HG03039 (cell line): Measurements from ENCODE around the gene TMEM129.

ENCODE experiments used
- ATAC-seq: cut with Tn5 transposase; IDR thresholded peaks from one replicate; pipeline ENCODE4 v1.9.1; 2021; ENCODE audit warnings: mild to moderate bottlenecking, moderate library complexity; ENCODE audit not compliant: unreplicated experiment

The TMEM129 gene

GRCh38 chr4:1758306-1759121 lies 37.4 kb upstream of the TMEM129 start:
- ATAC-seq: no peak

- no peak for ATAC-seq
These were observed 36.7 kb upstream of the TMEM129 start for GRCh38 chr4:1757836-1758235.

DNA sequence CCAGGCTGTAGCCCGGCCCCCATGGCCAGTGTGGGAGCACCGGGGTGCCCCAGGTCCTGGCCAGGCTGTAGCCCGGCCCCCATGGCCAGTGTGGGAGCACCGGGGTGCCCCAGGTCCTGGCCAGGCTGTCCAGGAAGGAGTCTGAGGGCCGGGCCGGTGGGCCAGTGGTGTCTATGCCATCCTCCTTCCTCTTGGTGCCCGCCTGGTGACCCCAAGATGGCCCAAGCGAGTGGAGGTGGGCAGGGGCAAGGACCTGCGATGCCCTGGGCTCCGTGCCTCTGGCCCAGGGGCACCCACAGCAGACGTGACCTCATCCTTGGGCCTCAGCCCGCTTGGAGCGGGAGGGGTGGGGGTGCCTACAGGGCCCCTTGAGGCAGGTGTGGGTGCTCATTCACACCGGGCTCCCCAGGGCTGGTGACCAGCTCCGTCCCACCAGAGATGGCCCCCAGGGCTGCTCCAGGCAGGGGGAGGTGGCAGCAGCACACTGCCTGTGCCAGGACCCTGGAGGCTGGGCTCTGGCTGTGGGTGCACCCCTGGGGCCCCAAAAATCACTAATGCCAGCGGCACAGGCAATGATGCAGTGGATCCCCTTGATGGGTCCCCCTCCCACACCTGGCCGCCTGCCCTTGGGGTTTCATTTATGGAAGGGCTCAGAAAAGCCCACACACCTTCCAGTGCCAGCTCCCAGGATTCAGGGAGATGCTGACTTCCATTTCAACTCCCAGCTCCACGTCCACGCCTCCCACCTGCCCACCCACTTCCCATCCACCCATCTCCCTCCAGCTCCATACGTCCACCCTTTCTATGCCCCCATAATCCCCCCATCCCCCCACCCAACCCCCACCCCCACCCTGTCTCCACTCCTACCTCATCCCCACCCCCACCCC lies 36.0 kb upstream of the TMEM129 start:
- ATAC-seq: no peak

DNA sequence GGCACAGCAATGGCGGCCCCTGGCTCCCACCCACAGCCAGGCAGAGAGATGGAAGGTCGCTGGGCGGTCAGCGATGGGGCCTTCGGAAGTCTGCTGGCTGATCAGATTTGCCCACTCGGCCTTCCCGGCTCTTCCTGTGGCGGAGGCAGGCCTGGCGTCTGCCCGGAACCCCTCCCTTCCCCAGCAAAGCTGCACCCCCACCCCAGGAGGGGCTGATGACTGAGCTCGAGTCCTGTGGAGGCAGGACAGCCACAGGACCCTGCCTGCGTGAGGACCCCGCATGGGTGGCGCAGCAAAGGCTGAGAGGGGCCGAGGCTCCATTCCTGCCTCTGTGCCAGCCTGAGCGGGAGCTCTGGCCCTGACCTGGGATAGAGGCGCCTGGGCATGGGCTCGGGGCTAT lies 35.0 kb upstream of the TMEM129 start:
- no peak for ATAC-seq

DNA sequence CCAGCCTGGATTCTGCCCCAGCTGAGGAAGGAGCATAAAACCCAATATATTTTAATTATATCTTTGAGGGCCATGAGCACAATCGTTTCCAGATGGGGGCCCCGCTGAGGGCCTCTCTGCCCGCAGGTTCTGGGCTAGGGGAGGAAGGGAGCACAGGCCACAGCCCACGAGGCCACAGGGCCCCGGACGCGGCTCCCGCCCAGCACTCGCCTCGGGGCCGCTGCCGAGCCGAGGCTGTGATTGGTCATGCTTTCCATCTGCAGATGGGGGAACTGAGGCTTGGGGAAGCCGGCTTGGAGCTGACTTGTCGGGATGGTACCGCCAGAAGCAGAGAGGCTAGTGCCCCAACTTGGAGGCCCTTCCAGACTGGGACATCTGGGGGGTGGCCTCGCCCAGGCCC lies 34.2 kb upstream of the TMEM129 start:
- ATAC-seq: no peak

DNA sequence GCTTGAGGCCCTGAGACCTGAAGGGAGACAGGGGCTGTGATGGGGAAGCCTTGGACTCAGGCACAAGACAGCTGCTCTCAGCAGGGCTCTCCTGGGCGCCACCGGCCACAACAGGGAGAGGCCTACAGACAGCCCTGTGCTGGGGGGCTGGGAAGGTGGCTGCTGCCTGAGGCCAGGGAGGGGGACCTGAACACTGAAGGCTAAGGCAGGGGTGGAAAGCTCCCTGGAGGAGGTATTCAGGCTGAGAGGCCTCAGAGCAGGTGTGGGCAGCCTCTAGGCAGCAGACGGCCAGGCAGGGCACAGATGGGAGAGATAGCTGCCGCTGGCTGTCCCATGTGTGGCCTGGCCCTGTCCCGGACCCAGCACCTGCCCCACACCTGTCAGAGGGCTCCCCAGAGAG lies 33.2 kb upstream of the TMEM129 start:
- no peak for ATAC-seq

GRCh38 chr4:1753697-1754311 lies 32.7 kb upstream of the TMEM129 start:
- ATAC-seq: no peak

DNA sequence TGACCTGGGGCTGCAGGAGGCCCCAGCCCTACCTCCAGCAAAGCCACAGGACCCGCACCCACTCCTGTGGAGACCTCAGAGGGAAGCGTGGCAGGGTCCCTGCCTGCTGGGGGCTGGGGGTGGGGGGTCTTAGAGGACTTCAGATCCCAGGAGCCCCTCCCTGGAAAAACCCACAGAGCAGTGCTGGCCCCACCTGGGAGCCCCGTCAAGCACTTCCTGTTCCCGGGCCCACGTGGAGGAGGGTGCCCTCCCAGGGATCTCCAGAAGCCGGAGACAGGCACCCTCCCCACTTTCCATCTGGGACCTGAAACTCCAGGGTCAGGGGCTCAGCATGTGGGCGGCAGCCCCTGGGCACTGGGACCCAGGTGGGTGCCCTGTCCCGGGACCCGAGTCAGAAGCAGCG lies 32.2 kb upstream of the TMEM129 start:
- no peak for ATAC-seq

- no peak for ATAC-seq
These were observed 31.3 kb upstream of the TMEM129 start for GRCh38 chr4:1752284-1753041.

DNA sequence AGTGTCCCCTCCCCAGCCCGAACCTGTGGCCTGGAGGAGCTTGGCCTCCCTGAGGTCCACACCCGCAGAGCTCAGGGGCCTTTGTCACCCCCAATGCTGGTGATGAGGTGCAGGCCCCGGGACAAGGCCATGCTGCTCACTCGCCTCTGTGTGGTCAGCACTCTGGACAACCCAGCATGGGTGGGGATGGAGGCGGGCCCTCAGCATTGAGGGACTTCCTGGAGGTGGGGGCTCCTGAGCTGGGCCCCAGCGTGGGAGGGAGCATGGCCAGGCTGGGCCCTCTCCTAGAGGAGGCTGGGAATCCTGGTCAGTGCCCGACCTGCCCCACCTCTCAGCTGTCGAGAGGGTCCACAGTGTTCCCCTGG lies 30.8 kb upstream of the TMEM129 start:
- no peak for ATAC-seq

DNA sequence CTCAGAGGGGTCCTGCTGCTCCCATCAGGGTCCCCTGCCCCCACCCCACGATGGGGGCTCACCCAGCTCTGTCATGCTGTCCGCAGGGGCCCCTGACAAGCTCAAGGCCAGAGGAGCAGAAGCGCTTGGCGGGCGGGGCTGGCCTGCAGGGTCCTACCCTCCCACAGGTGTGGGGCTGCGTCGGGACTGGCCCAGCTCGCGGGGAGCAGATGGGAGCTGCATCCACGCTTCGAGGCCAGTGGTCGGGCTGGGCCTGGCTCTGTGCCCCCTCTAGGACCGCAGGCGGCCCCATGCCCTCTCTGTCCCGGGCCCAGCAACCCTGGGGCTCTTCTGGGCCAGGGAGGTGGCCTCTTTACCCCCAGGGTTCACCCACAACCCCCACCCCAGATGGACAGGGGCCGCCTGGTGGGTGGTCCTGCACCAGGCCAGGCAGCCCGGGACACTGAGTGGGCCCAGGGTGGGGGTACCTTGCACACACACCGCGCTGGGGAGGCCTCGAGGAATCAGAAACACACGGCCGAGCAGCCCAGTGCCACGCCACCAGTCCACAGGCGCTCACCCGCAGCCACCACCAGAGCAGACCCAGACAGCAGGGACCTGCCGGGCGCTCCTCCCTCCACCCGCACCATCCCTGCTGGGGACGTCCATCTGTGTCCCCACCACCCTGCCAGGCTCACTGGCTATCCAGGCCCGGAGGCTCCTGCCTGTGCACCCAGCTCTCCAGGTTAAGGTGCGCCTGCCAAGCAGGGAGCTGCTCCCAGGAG lies 30.2 kb upstream of the TMEM129 start:
- ATAC-seq: no peak

- no peak for ATAC-seq
These were observed 29.4 kb upstream of the TMEM129 start for GRCh38 chr4:1750381-1751154.

- no peak for ATAC-seq
These were observed 28.7 kb upstream of the TMEM129 start for GRCh38 chr4:1749826-1750225.

GRCh38 chr4:1749370-1749769 lies 28.2 kb upstream of the TMEM129 start:
- no peak for ATAC-seq

DNA sequence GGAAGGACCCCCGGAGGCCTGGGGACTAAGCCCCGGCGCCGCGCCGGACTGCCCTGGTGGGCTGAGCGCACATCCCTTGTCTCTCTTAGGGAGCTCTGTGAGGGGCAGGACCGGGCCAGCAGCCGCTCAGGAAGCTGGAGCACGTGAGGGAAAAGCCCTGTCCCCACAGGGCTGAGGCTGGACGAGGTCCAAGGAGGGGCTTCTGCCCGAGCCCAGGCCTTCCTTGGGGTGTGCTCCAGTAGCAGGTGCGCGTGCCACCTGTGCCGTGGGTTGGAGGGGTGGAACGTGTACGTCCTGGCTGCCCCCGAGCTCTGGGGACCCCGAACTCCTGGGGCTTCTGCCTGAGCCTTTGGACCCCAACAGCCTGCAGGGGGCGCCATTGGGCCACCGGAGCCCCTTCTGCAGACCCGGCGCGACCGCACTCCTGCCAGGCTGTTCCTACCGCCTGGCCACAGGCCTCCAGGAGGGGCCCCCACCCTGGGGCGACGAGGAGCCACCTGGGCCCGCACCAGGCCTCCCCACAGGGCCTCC lies 27.4 kb upstream of the TMEM129 start:
- no peak for ATAC-seq

DNA sequence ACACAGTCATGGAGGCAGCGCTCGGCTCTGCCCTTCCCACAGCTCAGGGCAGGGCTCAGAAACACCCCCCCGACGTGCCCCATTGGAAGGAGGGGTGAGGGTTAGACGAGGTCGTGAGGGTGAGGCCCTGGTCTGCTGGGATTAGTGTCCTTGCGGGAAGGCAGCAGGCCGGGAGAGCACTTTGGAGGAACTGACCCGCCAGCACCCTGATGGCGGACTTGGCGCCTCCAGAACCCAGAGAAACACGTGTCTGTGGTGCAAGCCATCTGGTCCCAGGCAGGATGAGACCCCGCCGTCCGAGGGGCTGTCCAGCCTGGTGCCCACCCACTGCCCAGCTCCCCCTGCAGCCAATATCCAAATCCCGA lies 26.5 kb upstream of the TMEM129 start:
- no peak for ATAC-seq

GRCh38 chr4:1746919-1747602 lies 25.9 kb upstream of the TMEM129 start:
- ATAC-seq: no peak

DNA sequence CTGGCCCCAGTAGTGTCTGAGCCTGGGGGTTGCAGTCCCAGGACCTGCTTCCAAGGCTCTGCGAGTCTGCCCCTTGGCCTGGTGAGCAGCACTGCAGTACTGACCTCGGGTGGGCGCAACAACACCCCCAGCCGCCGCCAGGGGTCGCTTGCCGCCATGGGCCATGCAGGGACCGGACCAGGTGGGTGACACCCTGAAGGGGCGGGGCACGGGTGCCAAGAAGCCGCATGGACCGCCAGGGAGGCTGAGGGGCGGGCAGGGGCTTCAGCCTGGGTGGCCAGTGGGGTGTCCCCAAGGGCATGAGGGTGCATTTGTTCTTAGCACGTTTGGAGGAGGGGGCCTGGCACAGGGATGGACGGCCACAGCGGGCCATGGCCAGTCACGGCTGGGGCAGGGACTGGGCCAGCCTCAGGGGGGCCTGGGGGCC lies 25.2 kb upstream of the TMEM129 start:
- ATAC-seq: no peak

- no peak for ATAC-seq
These were observed 24.6 kb upstream of the TMEM129 start for GRCh38 chr4:1745697-1746096.
